Adrenal gland (tissue), 5 donors: ENCODE measurements around the gene FIGNL2.

Source experiments
- CTCF ChIP-seq, 6 experiments: fragments of 450-650 bp in 4 of 6; fragments of 200-600 bp in 2 of 6; sonication (generic) in 1 of 6; IDR thresholded peaks; 1 replicate in 5 of 6; 2 replicates in 1 of 6; pipeline versions ENCODE4 v1.5.1 to v1.8.0; 2016 to 2021; ENCODE audit warnings: antibody characterized with exemption in 6 of 6, mild to moderate bottlenecking in 2 of 6, moderate library complexity in 1 of 6
- POLR2A ChIP-seq, 2 donors: fragments of 450-650 bp; IDR thresholded peaks; one replicate each; pipeline ENCODE4 v1.6.1; 2017; ENCODE audit warnings: antibody characterized with exemption in 2 of 2, mild to moderate bottlenecking in 2 of 2, moderate library complexity in 1 of 2
- donor health status: DM: no; HTN: no; CAD: no.

DNA sequence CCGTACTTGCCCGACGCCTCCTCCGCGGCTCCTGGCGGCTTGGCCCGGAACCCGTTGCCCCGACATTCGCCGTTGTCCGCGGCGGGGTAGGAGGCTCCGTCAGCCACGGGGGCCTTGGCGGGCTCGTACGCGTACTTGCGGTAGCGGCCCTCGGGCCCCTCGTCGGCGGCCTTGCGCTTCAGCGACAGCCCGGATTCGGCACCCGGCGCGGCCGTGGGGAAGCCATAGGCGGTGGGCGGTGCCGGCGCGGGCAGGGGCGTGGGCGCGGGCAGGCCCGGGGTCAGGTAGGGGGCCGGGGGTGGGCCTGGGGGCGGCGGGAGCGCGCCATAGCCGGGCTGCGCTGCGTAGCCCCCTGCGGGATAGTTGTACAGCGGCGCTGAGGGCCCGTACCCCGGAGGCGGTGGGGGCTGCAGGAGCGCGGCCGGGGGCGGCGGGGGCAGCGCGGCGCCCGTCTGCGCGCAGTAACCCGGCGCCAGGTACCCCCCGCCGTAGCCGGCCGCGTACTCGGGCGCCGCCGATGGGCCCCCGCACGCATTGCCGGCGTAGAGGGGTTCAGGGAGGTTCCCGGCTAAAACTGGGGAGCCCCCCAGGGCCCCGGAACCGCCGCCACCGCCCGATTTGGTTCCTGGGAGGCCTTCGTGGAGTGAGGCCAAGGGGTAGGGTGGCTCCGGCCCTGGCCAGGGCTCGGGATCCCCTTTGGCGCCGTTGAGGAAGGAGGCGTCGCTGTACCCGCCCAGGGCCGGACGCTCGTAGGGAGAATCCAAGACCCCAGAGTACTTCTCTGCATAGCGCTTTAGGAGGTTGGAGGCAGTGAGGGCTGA, 26.9 kb downstream of the FIGNL2 start:
- no peak for TF ChIP-seq CTCF (IDR thresholded peaks at IDR 0.05)
- no peak for TF ChIP-seq POLR2A (IDR thresholded peaks at IDR 0.05)
